ENCODE results near the gene SH3BP4. TPM values are rescaled to one million over a fixed set of nuclear protein-coding genes. Genes with fewer than 3 reads are reported as not detected.

The SH3BP4 gene
- total and polyA plus RNA-seq, 2 of the 13 experiments (the other 11 are each of a cell fraction or from before 2014, with no cell fraction given), result 34.6 to 99.1 TPM

- TF ChIP-seq PAXIP1 (CRISPR knock-in tag; conservative IDR thresholded peaks at IDR 0.05) (peak; percentile 46; the same call in 1 of the 2 replicates), HOXA5 (CRISPR knock-in tag; IDR thresholded peaks at IDR 0.05) (no peak), TMF1 (CRISPR knock-in tag; IDR thresholded peaks at IDR 0.05; ENCODE audit: low read depth) (no peak), SNRNP70 (IDR thresholded peaks at IDR 0.05; ENCODE audit: low read depth, low read length) (no peak), YY1 (IDR thresholded peaks at IDR 0.05; ENCODE audit: insufficient read depth, insufficient replicate concordance, low read depth, low read length) (peak; percentile 22), PHF8 (CRISPR knock-in tag; IDR thresholded peaks at IDR 0.05) (no peak), ZNF816 (CRISPR knock-in tag; IDR thresholded peaks at IDR 0.05; ENCODE audit: borderline replicate concordance) (no peak), FUBP1 (CRISPR knock-in tag; IDR thresholded peaks at IDR 0.05; ENCODE audit: borderline replicate concordance) (no peak), GATAD2A (CRISPR knock-in tag; IDR thresholded peaks at IDR 0.05) (0 out of 2 replicates have a peak, but pooled peaks have one; percentile 53), EP300 (IDR thresholded peaks at IDR 0.05; ENCODE audit: low read depth in 2 of 2, low read length in 2 of 2) (peak in 1 of 2 experiments; percentile 38; a peak in 1 of 4 replicates), EP300 (CRISPR knock-in tag; IDR thresholded peaks at IDR 0.05; ENCODE audit: borderline replicate concordance) (no peak; the same call in 1 of the 2 replicates), ZNF20 (CRISPR knock-in tag; IDR thresholded peaks at IDR 0.05) (no peak)
- TF ChIP-seq, protein P1, sequence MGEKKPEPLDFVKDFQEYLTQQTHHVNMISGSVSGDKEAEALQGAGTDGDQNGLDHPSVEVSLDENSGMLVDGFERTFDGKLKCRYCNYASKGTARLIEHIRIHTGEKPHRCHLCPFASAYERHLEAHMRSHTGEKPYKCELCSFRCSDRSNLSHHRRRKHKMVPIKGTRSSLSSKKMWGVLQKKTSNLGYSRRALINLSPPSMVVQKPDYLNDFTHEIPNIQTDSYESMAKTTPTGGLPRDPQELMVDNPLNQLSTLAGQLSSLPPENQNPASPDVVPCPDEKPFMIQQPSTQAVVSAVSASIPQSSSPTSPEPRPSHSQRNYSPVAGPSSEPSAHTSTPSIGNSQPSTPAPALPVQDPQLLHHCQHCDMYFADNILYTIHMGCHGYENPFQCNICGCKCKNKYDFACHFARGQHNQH (CRISPR knock-in tag; IDR thresholded peaks at IDR 0.05), result no peak
- TF ChIP-seq, protein P2, sequence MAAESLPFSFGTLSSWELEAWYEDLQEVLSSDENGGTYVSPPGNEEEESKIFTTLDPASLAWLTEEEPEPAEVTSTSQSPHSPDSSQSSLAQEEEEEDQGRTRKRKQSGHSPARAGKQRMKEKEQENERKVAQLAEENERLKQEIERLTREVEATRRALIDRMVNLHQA (CRISPR knock-in tag; IDR thresholded peaks at IDR 0.05), result no peak
- TF ChIP-seq, protein P3, sequence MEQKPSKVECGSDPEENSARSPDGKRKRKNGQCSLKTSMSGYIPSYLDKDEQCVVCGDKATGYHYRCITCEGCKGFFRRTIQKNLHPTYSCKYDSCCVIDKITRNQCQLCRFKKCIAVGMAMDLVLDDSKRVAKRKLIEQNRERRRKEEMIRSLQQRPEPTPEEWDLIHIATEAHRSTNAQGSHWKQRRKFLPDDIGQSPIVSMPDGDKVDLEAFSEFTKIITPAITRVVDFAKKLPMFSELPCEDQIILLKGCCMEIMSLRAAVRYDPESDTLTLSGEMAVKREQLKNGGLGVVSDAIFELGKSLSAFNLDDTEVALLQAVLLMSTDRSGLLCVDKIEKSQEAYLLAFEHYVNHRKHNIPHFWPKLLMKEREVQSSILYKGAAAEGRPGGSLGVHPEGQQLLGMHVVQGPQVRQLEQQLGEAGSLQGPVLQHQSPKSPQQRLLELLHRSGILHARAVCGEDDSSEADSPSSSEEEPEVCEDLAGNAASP (CRISPR knock-in tag; IDR thresholded peaks at IDR 0.05; ENCODE audit: borderline replicate concordance), result no peak
- TF ChIP-seq, protein P4, sequence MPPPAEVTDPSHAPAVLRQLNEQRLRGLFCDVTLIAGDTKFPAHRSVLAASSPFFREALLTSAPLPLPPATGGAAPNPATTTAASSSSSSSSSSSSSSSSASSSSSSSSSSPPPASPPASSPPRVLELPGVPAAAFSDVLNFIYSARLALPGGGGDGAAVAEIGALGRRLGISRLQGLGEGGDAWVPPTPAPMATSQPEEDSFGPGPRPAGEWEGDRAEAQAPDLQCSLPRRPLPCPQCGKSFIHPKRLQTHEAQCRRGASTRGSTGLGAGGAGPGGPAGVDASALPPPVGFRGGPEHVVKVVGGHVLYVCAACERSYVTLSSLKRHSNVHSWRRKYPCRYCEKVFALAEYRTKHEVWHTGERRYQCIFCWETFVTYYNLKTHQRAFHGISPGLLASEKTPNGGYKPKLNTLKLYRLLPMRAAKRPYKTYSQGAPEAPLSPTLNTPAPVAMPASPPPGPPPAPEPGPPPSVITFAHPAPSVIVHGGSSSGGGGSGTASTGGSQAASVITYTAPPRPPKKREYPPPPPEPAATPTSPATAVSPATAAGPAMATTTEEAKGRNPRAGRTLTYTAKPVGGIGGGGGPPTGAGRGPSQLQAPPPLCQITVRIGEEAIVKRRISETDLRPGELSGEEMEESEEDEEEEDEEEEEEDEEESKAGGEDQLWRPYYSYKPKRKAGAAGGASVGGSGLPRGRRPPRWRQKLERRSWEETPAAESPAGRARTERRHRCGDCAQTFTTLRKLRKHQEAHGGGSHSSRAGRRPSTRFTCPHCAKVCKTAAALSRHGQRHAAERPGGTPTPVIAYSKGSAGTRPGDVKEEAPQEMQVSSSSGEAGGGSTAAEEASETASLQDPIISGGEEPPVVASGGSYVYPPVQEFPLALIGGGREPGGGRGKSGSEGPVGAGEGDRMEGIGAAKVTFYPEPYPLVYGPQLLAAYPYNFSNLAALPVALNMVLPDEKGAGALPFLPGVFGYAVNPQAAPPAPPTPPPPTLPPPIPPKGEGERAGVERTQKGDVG (CRISPR knock-in tag; IDR thresholded peaks at IDR 0.05; ENCODE audit: borderline replicate concordance), result 0 out of 2 replicates have a peak, but pooled peaks have one; percentile 43
These were observed 26.8 kb downstream of the SH3BP4 start (continued) for GRCh38 chr2:234978466-234979203.

Data from HepG2 (cell line).